ENCODE measurements around the gene PTPRN2. TPM values are rescaled to one million over a fixed set of nuclear protein-coding genes. Genes with fewer than 3 reads are reported as not detected.

The PTPRN2 gene
- total RNA-seq, 1 experiment from 2014 or later = 2.1 TPM

DNA sequence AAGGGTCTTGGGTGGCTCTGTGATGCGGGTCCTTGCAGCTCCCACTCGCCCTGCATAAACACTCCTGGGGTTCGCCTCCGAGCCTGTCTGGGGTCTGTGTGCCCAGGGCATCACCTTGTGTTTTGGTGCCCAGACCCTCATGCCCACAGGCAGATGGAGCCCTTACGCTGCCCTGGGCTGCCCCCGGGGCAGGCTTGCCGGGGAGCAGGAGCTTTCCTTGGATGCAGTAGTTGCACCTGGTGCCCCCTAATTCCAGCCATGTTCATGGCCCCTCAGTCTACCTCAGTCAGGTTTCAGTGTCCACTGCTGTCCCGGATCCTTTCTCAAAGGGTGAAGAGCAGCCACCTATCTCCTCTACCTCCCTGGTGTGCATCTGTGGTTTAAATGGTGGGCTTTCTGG is 396.0 kb downstream of the PTPRN2 start:
- Histone ChIP-seq H3K4me2 (ENCODE audit: low read length) (no peak overlapping the region), H3K79me2 (ENCODE audit: insufficient read depth, low read length) (no peaks in the 10 kb centered on the region), H3K27me3 (ENCODE audit: insufficient read depth, low read length) (no peaks in the 10 kb centered on the region), H3K36me3 (ENCODE audit: control insufficient read depth in 1 of 2, insufficient read depth in 2 of 2, low read length in 2 of 2) (no peaks in the 10 kb centered on the region), H3K9me3 (ENCODE audit: control insufficient read depth in 1 of 2, insufficient read depth in 1 of 2, low read depth in 1 of 2, low read length in 2 of 2) (no peaks in the 10 kb centered on the region; a peak in 2 of 4 replicates), H3K4me1 (ENCODE audit: control insufficient read depth in 1 of 2, insufficient read depth in 2 of 2, low read length in 2 of 2) (no peaks in the 10 kb centered on the region), H3K4me3 (replicated peaks in 1 of 2; ENCODE audit: low read depth in 1 of 2, low read length in 2 of 2) (no peak overlapping the region), H3K27ac (ENCODE audit: low read depth, low read length) (no peak overlapping the region), H2AFZ (ENCODE audit: low read depth, low read length, poor library complexity, severe bottlenecking) (no peak overlapping the region), H3K9me2 (ENCODE audit: insufficient read depth) (no peaks in the 10 kb centered on the region), H3K9ac (ENCODE audit: low read length) (no peak overlapping the region), H4K20me1 (ENCODE audit: insufficient read depth) (no peaks in the 10 kb centered on the region)
- DNase-seq (ENCODE audit: low read depth, low spot score) (no peak), ATAC-seq (no peak)
- TF ChIP-seq SIN3A (IDR thresholded peaks at IDR 0.05; ENCODE audit: low read depth) (no peak), EZH2phosphoT487 (IDR thresholded peaks at IDR 0.05; ENCODE audit: borderline replicate concordance) (no peak), POLR2A (IDR thresholded peaks at IDR 0.05; ENCODE audit: borderline replicate concordance, extremely low read depth, insufficient read depth, insufficient read length) (no peak), ZNF274 (IDR thresholded peaks at IDR 0.05; ENCODE audit: low read depth, low read length) (no peak), ELF1 (IDR thresholded peaks at IDR 0.05; ENCODE audit: borderline replicate concordance, low read depth) (no peak), JUND (IDR thresholded peaks at IDR 0.05) (no peak), YY1 (IDR thresholded peaks at IDR 0.05; ENCODE audit: extremely low read depth, insufficient replicate concordance, low read depth, low read length) (no peak), EZH2 (IDR thresholded peaks at IDR 0.05) (no peak), FOSL1 (IDR thresholded peaks at IDR 0.05; ENCODE audit: low read depth) (no peak), TCF7L2 (IDR thresholded peaks at IDR 0.05; ENCODE audit: borderline replicate concordance, extremely low read depth, insufficient read depth, insufficient read length) (no peak)
- TF ChIP-seq, protein P1, sequence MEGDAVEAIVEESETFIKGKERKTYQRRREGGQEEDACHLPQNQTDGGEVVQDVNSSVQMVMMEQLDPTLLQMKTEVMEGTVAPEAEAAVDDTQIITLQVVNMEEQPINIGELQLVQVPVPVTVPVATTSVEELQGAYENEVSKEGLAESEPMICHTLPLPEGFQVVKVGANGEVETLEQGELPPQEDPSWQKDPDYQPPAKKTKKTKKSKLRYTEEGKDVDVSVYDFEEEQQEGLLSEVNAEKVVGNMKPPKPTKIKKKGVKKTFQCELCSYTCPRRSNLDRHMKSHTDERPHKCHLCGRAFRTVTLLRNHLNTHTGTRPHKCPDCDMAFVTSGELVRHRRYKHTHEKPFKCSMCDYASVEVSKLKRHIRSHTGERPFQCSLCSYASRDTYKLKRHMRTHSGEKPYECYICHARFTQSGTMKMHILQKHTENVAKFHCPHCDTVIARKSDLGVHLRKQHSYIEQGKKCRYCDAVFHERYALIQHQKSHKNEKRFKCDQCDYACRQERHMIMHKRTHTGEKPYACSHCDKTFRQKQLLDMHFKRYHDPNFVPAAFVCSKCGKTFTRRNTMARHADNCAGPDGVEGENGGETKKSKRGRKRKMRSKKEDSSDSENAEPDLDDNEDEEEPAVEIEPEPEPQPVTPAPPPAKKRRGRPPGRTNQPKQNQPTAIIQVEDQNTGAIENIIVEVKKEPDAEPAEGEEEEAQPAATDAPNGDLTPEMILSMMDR (IDR thresholded peaks at IDR 0.05 in 2 of 3, conservative IDR thresholded peaks at IDR 0.05 in 1 of 3; ENCODE audit: borderline replicate concordance in 1 of 3, insufficient read depth in 1 of 3, low read depth in 2 of 3, low read length in 2 of 3) = no peak
- TF ChIP-seq, protein P2, sequence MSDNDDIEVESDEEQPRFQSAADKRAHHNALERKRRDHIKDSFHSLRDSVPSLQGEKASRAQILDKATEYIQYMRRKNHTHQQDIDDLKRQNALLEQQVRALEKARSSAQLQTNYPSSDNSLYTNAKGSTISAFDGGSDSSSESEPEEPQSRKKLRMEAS (IDR thresholded peaks at IDR 0.05) = no peak
- CTCF ChIA-PET = no interaction called here
- intact Hi-C loops (cut with micrococcal nuclease) = no loop called here
- RAD21 ChIA-PET (ENCODE audit: low non-redundant PET in 1 of 2, low total read pairs in 2 of 2, uncharacterized antibody in 2 of 2, unreplicated experiment in 2 of 2) = no interaction called here
- no TSS peak for BruUV-seq (replicated peaks)
- POLR2A ChIA-PET = no interaction called here
